Measurements from ENCODE around the gene KMT2E.

The KMT2E gene

DNA sequence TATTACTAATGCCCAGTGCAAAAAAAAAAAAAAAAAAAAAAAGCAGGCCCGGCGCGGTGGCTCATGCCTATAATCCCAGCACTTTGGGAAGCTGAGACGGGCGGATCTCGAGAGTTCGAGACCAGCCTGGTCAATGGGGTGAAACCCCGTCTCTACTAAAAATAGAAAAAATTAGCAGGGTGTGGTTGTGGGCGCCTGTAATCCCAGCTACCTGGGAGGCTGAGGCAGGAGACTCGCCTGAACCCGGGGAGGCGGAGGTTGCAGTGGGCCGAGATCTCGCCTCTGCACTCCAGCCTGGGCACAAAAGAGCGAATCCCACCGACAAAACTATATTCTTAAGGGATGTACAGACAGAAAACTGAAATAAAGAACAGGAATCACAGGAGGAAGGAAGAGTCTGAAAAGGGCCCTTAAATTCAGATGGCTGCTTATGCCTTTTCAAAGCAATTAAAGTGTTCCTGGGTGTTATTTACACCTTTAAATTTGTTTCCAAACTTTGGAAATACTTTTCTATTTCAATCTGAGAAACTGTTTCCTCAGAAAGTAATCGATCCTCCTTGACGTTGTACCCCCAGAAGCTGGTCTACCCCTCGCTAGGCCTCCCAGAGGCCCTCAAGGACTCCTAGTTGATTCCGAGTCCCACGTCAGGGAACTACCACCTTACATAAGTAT lies 2.0 kb upstream of the KMT2E start (continued):
- TF ChIP-seq, protein P1, sequence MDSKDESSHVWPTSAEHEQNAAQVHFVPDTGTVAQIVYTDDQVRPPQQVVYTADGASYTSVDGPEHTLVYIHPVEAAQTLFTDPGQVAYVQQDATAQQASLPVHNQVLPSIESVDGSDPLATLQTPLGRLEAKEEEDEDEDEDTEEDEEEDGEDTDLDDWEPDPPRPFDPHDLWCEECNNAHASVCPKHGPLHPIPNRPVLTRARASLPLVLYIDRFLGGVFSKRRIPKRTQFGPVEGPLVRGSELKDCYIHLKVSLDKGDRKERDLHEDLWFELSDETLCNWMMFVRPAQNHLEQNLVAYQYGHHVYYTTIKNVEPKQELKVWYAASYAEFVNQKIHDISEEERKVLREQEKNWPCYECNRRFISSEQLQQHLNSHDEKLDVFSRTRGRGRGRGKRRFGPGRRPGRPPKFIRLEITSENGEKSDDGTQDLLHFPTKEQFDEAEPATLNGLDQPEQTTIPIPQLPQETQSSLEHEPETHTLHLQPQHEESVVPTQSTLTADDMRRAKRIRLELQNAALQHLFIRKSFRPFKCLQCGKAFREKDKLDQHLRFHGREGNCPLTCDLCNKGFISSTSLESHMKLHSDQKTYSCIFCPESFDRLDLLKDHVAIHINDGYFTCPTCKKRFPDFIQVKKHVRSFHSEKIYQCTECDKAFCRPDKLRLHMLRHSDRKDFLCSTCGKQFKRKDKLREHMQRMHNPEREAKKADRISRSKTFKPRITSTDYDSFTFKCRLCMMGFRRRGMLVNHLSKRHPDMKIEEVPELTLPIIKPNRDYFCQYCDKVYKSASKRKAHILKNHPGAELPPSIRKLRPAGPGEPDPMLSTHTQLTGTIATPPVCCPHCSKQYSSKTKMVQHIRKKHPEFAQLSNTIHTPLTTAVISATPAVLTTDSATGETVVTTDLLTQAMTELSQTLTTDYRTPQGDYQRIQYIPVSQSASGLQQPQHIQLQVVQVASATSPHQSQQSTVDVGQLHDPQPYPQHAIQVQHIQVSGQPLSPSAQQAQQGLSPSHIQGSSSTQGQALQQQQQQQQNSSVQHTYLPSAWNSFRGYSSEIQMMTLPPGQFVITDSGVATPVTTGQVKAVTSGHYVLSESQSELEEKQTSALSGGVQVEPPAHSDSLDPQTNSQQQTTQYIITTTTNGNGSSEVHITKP (tag by site-specific recombination; IDR thresholded peaks at IDR 0.05) = no peak
- TF ChIP-seq ZNF660 (tag by site-specific recombination; IDR thresholded peaks at IDR 0.05) (no peak), ZNF530 (tag by site-specific recombination; IDR thresholded peaks at IDR 0.05; ENCODE audit: low read depth) (no peak), KLF10 (tag by site-specific recombination; IDR thresholded peaks at IDR 0.05) (no peak)
- TF ChIP-seq, protein P2, sequence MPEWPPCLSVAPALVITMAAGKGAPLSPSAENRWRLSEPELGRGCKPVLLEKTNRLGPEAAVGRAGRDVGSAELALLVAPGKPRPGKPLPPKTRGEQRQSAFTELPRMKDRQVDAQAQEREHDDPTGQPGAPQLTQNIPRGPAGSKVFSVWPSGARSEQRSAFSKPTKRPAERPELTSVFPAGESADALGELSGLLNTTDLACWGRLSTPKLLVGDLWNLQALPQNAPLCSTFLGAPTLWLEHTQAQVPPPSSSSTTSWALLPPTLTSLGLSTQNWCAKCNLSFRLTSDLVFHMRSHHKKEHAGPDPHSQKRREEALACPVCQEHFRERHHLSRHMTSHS (tag by site-specific recombination; IDR thresholded peaks at IDR 0.05) = no peak
- TF ChIP-seq, protein P3, sequence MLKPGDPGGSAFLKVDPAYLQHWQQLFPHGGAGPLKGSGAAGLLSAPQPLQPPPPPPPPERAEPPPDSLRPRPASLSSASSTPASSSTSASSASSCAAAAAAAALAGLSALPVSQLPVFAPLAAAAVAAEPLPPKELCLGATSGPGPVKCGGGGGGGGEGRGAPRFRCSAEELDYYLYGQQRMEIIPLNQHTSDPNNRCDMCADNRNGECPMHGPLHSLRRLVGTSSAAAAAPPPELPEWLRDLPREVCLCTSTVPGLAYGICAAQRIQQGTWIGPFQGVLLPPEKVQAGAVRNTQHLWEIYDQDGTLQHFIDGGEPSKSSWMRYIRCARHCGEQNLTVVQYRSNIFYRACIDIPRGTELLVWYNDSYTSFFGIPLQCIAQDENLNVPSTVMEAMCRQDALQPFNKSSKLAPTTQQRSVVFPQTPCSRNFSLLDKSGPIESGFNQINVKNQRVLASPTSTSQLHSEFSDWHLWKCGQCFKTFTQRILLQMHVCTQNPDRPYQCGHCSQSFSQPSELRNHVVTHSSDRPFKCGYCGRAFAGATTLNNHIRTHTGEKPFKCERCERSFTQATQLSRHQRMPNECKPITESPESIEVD (tag by site-specific recombination; IDR thresholded peaks at IDR 0.05) = no peak

DNA sequence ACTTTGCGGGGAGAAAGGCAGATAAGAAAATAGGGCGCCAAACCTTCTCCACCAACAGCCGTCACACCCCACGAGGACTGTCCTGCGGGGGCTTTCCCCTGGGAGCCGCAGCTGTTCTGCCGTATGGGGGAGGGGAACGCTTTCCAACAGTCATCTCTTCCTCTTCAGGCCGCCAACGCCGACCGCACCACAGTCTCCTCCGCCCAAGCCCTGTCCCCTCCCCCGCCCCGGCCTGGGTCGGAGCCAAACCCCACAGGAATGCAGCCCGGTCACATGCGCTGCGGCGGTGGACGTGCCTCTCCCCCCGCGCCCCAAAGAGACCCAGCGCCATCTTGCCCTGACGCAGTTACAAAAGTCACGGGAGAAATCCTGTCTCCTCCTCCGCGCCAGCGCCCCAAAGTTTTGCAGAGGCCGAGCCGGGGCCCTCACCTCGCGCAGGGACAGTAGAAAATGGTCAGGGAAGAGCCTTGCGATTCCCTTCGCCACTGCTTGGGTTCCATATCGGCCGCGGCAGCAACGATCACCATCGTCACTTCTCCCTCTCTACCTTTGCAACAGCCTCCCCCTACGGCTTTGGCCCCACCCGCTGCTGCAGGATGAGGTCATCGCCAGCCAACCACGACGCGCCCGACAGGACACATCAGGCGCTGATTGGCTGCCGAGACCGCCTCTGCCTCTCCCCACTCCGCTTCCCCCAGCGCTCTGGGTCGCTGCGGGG lies 1.3 kb upstream of the KMT2E start:
- POLR2A ChIA-PET = interaction anchor here (0.6 to 8.1 kb wide), 14 partner anchors 8 to 519 kb away, joined by 3 to 92 read pairs (median 3); partner anchors contain the start of gene RINT1
- peak overlapping the region; percentile 97 for H3K4me3 ChIP-seq (ENCODE audit: low read depth, low read length)
- peaks cover 0 to 12% of the 10 kb centered on the region in 2 experiments; a peak in 2 of 3 replicates for H3K36me3 ChIP-seq (ENCODE audit: control insufficient read depth in 2 of 2, insufficient read depth in 1 of 2, low read length in 2 of 2)
- CTCF ChIA-PET = interaction anchor here (0.7 to 1.2 kb wide), 4 partner anchors 22 to 87 kb away, joined by 3 to 5 read pairs (median 4); no protein-coding TSS in a partner anchor
- peak overlapping the region; percentile 97 for H3K27ac ChIP-seq (ENCODE audit: extremely low read depth, low read depth, low read length)
- no peaks in the 10 kb centered on the region for H3K9me3 ChIP-seq (ENCODE audit: control insufficient read depth, insufficient read depth, low read depth, low read length)
- peaks cover 7% of the 10 kb centered on the region; the same call in 1 of the 2 replicates for H3K4me1 ChIP-seq (ENCODE audit: control insufficient read depth, insufficient read depth, low read length)
- TF ChIP-seq ZBTB1 (tag by site-specific recombination; IDR thresholded peaks at IDR 0.05) (peak; percentile 89; the same call in 1 of the 2 replicates), ZSCAN23 (tag by site-specific recombination; IDR thresholded peaks at IDR 0.05) (peak; percentile 79), ZBTB48 (tag by site-specific recombination; IDR thresholded peaks at IDR 0.05) (peak; percentile 62), KLF16 (tag by site-specific recombination; IDR thresholded peaks at IDR 0.05) (peak; percentile 31), ZFP69B (tag by site-specific recombination; IDR thresholded peaks at IDR 0.05) (peak; percentile 30; the same call in 1 of the 2 replicates), IKZF3 (tag by site-specific recombination; IDR thresholded peaks at IDR 0.05) (peak; percentile 81)
- TF ChIP-seq, protein P4, sequence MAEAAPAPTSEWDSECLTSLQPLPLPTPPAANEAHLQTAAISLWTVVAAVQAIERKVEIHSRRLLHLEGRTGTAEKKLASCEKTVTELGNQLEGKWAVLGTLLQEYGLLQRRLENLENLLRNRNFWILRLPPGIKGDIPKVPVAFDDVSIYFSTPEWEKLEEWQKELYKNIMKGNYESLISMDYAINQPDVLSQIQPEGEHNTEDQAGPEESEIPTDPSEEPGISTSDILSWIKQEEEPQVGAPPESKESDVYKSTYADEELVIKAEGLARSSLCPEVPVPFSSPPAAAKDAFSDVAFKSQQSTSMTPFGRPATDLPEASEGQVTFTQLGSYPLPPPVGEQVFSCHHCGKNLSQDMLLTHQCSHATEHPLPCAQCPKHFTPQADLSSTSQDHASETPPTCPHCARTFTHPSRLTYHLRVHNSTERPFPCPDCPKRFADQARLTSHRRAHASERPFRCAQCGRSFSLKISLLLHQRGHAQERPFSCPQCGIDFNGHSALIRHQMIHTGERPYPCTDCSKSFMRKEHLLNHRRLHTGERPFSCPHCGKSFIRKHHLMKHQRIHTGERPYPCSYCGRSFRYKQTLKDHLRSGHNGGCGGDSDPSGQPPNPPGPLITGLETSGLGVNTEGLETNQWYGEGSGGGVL (tag by site-specific recombination; IDR thresholded peaks at IDR 0.05) = peak; percentile 89
- TF ChIP-seq, protein P5, sequence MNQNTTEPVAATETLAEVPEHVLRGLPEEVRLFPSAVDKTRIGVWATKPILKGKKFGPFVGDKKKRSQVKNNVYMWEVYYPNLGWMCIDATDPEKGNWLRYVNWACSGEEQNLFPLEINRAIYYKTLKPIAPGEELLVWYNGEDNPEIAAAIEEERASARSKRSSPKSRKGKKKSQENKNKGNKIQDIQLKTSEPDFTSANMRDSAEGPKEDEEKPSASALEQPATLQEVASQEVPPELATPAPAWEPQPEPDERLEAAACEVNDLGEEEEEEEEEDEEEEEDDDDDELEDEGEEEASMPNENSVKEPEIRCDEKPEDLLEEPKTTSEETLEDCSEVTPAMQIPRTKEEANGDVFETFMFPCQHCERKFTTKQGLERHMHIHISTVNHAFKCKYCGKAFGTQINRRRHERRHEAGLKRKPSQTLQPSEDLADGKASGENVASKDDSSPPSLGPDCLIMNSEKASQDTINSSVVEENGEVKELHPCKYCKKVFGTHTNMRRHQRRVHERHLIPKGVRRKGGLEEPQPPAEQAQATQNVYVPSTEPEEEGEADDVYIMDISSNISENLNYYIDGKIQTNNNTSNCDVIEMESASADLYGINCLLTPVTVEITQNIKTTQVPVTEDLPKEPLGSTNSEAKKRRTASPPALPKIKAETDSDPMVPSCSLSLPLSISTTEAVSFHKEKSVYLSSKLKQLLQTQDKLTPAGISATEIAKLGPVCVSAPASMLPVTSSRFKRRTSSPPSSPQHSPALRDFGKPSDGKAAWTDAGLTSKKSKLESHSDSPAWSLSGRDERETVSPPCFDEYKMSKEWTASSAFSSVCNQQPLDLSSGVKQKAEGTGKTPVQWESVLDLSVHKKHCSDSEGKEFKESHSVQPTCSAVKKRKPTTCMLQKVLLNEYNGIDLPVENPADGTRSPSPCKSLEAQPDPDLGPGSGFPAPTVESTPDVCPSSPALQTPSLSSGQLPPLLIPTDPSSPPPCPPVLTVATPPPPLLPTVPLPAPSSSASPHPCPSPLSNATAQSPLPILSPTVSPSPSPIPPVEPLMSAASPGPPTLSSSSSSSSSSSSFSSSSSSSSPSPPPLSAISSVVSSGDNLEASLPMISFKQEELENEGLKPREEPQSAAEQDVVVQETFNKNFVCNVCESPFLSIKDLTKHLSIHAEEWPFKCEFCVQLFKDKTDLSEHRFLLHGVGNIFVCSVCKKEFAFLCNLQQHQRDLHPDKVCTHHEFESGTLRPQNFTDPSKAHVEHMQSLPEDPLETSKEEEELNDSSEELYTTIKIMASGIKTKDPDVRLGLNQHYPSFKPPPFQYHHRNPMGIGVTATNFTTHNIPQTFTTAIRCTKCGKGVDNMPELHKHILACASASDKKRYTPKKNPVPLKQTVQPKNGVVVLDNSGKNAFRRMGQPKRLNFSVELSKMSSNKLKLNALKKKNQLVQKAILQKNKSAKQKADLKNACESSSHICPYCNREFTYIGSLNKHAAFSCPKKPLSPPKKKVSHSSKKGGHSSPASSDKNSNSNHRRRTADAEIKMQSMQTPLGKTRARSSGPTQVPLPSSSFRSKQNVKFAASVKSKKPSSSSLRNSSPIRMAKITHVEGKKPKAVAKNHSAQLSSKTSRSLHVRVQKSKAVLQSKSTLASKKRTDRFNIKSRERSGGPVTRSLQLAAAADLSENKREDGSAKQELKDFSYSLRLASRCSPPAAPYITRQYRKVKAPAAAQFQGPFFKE (tag by site-specific recombination; IDR thresholded peaks at IDR 0.05; ENCODE audit: borderline replicate concordance) = no peak
- TF ChIP-seq, protein P6, sequence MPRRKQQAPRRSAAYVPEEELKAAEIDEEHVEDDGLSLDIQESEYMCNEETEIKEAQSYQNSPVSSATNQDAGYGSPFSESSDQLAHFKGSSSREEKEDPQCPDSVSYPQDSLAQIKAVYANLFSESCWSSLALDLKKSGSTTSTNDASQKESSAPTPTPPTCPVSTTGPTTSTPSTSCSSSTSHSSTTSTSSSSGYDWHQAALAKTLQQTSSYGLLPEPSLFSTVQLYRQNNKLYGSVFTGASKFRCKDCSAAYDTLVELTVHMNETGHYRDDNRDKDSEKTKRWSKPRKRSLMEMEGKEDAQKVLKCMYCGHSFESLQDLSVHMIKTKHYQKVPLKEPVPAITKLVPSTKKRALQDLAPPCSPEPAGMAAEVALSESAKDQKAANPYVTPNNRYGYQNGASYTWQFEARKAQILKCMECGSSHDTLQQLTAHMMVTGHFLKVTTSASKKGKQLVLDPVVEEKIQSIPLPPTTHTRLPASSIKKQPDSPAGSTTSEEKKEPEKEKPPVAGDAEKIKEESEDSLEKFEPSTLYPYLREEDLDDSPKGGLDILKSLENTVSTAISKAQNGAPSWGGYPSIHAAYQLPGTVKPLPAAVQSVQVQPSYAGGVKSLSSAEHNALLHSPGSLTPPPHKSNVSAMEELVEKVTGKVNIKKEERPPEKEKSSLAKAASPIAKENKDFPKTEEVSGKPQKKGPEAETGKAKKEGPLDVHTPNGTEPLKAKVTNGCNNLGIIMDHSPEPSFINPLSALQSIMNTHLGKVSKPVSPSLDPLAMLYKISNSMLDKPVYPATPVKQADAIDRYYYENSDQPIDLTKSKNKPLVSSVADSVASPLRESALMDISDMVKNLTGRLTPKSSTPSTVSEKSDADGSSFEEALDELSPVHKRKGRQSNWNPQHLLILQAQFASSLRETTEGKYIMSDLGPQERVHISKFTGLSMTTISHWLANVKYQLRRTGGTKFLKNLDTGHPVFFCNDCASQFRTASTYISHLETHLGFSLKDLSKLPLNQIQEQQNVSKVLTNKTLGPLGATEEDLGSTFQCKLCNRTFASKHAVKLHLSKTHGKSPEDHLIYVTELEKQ (tag by site-specific recombination; IDR thresholded peaks at IDR 0.05; ENCODE audit: borderline replicate concordance) = peak; percentile 89

All from HEK293 (cell line).